WTC11 (cell line): ENCODE results near the gene S100A12. TPM values are rescaled to one million over a fixed set of nuclear protein-coding genes. Genes with fewer than 3 reads are reported as not detected.

Experiments used
- ATAC-seq: fragments of 200-7000 bp; cut with Tn5 transposase; 2 replicates; pipeline ENCODE4 v1.10.0; 2021; ENCODE audit warnings: mild to moderate bottlenecking, moderate library complexity
- CTCF ChIA-PET: fragments of 300-600 bp; sonication (Branson Sonifier 250); formaldehyde crosslinking; loops from one replicate; lab custom pipeline; 2021; ENCODE audit warnings: antibody characterized with exemption; lab: Charles Lee
- POLR2A ChIA-PET: fragments of 350-600 bp; sonication (Branson Sonifier 250); formaldehyde crosslinking; loops from one replicate; lab custom pipeline; 2021; ENCODE audit warnings: antibody characterized with exemption; lab: Charles Lee
- DNase-seq: peaks from one replicate; pipeline ENCODE4 v3.0.0; 2021; ENCODE audit warnings: low spot score
- H3K27ac Mint-ChIP-seq: 2 replicates; pipeline ENCODE4 v1.8.0; 2021; ENCODE audit warnings: mixed read lengths
- H3K27me3 Mint-ChIP-seq: 2 replicates; pipeline ENCODE4 v1.8.0; 2021; ENCODE audit warnings: low read depth, mild to moderate bottlenecking, moderate library complexity, mixed read lengths
- H3K36me3 Mint-ChIP-seq: 2 replicates; pipeline ENCODE4 v1.8.0; 2021; ENCODE audit warnings: mixed read lengths
- H3K4me1 Mint-ChIP-seq: 2 replicates; pipeline ENCODE4 v1.8.0; 2022; ENCODE audit warnings: mixed read lengths
- H3K4me3 Mint-ChIP-seq: 2 replicates; pipeline ENCODE4 v1.8.0; 2021; ENCODE audit warnings: mild to moderate bottlenecking, moderate library complexity, mixed read lengths
- H3K9me3 Mint-ChIP-seq: 2 replicates; pipeline ENCODE4 v1.8.0; 2021; ENCODE audit warnings: mixed read lengths
- ATF3 ChIP-seq: sonication (generic); formaldehyde crosslinking; conservative IDR thresholded peaks from 2 replicates; pipeline ENCODE4 v1.8.1; 2022; ENCODE audit warnings: mild to moderate bottlenecking, missing genetic modification reagents
- ATF6 ChIP-seq: sonication (generic); formaldehyde crosslinking; IDR thresholded peaks from 2 replicates; pipeline ENCODE4 v1.8.1; 2023; ENCODE audit warnings: mild to moderate bottlenecking, missing genetic modification reagents
- CBFB ChIP-seq: sonication (generic); formaldehyde crosslinking; IDR thresholded peaks from 2 replicates; pipeline ENCODE4 v1.8.1; 2022; ENCODE audit warnings: mild to moderate bottlenecking, low read depth, missing genetic modification reagents
- CREB1 ChIP-seq: sonication (generic); formaldehyde crosslinking; IDR thresholded peaks from 2 replicates; pipeline ENCODE4 v1.8.0; 2023; ENCODE audit warnings: mild to moderate bottlenecking, missing genetic modification reagents
- CREM ChIP-seq: sonication (generic); formaldehyde crosslinking; IDR thresholded peaks from 2 replicates; pipeline ENCODE4 v1.8.1; 2022; ENCODE audit warnings: mild to moderate bottlenecking, missing genetic modification reagents, moderate library complexity
- ELF4 ChIP-seq: sonication (generic); formaldehyde crosslinking; IDR thresholded peaks from 2 replicates; pipeline ENCODE4 v1.8.1; 2022; ENCODE audit warnings: low read depth, mild to moderate bottlenecking, moderate library complexity, missing genetic modification reagents
- ERG ChIP-seq: fragments of 250-450 bp; sonication (Bioruptor Pico); IDR thresholded peaks from 2 replicates; pipeline ENCODE4 v1.8.0; 2021; ENCODE audit warnings: mild to moderate bottlenecking
- ETV6 ChIP-seq: sonication (generic); formaldehyde crosslinking; IDR thresholded peaks from 2 replicates; pipeline ENCODE4 v1.8.1; 2022; ENCODE audit warnings: mild to moderate bottlenecking, missing genetic modification reagents
- FOXP4 ChIP-seq: sonication (generic); formaldehyde crosslinking; IDR thresholded peaks from 2 replicates; pipeline ENCODE4 v1.8.0; 2022; ENCODE audit warnings: mild to moderate bottlenecking, missing genetic modification reagents
- GTF2I ChIP-seq: fragments of 250-450 bp; sonication (Bioruptor Pico); conservative IDR thresholded peaks from 2 replicates; pipeline ENCODE4 v1.4.0; 2021; ENCODE audit warnings: mild to moderate bottlenecking
- HMGXB4 ChIP-seq: sonication (generic); formaldehyde crosslinking; IDR thresholded peaks from 2 replicates; pipeline ENCODE4 v1.8.1; 2023; ENCODE audit warnings: mild to moderate bottlenecking, moderate library complexity, missing genetic modification reagents
- MYBL2 ChIP-seq: sonication (generic); formaldehyde crosslinking; IDR thresholded peaks from 2 replicates; pipeline ENCODE4 v1.8.1; 2023; ENCODE audit warnings: mild to moderate bottlenecking, moderate library complexity, missing genetic modification reagents
- NFYB ChIP-seq: sonication (generic); formaldehyde crosslinking; conservative IDR thresholded peaks from 2 replicates; pipeline ENCODE4 v1.8.0; 2022; ENCODE audit warnings: low read depth, missing genetic modification reagents
- SP1 ChIP-seq: sonication (generic); formaldehyde crosslinking; conservative IDR thresholded peaks from 2 replicates; pipeline ENCODE4 v1.8.1; 2022; ENCODE audit warnings: missing genetic modification reagents
- STAT6 ChIP-seq: sonication (generic); formaldehyde crosslinking; conservative IDR thresholded peaks from 2 replicates; pipeline ENCODE4 v1.8.1; 2023; ENCODE audit warnings: mild to moderate bottlenecking, low read depth, missing genetic modification reagents, moderate library complexity
- TEAD4 ChIP-seq: sonication (generic); formaldehyde crosslinking; IDR thresholded peaks from 2 replicates; pipeline ENCODE4 v1.8.0; 2022; ENCODE audit warnings: mild to moderate bottlenecking, missing genetic modification reagents
- ZBTB43 ChIP-seq: sonication (generic); formaldehyde crosslinking; IDR thresholded peaks from 2 replicates; pipeline ENCODE4 v1.8.1; 2023; ENCODE audit warnings: mild to moderate bottlenecking, missing genetic modification reagents
- ZNF232 ChIP-seq: sonication (generic); formaldehyde crosslinking; IDR thresholded peaks from 2 replicates; pipeline ENCODE4 v1.8.0; 2022; ENCODE audit warnings: mild to moderate bottlenecking, missing genetic modification reagents
- ZNF281 ChIP-seq: sonication (generic); formaldehyde crosslinking; IDR thresholded peaks from 2 replicates; pipeline ENCODE4 v1.8.0; 2023; ENCODE audit warnings: mild to moderate bottlenecking, missing genetic modification reagents
- ZNF317 ChIP-seq: sonication (generic); formaldehyde crosslinking; IDR thresholded peaks from 2 replicates; pipeline ENCODE4 v1.8.1; 2023; ENCODE audit warnings: low read depth, mild to moderate bottlenecking, moderate library complexity, missing genetic modification reagents, borderline replicate concordance
- total RNA-seq: library from RNA; stranded (reverse); gene quantifications from 3 replicates; pipeline ENCODE4 v1.2.3, GENCODE V29; 2021

The S100A12 gene
- total RNA-seq, 1 experiment from 2014 or later, result not detected

GRCh38 chr1:153370146-153370545 lies 5.3 kb downstream of the S100A12 start (continued):
- no peak for TF ChIP-seq ERG (CRISPR knock-in tag)

GRCh38 chr1:153368495-153368894 lies 6.9 kb downstream of the S100A12 start:
- no peaks in the 10 kb centered on the region for H3K4me1 Mint-ChIP-seq
- no peak overlapping the region for H3K4me3 Mint-ChIP-seq
- no peak overlapping the region for H3K27ac Mint-ChIP-seq
- CTCF ChIA-PET, result interaction anchor here (1.1 kb wide), 1 partner anchor 126 kb away, joined by 3 read pairs; no protein-coding TSS in a partner anchor
- no peaks in the 10 kb centered on the region for H3K36me3 Mint-ChIP-seq
- POLR2A ChIA-PET, result no interaction called here
- no peak for ATAC-seq
- H3K27me3 Mint-ChIP-seq, result peaks cover 9% of the 10 kb centered on the region; the same call in 1 of the 2 replicates
- no peak for DNase-seq
- peaks cover 6% of the 10 kb centered on the region for H3K9me3 Mint-ChIP-seq
- TF ChIP-seq STAT6 (CRISPR knock-in tag) (no peak), NFYB (CRISPR knock-in tag) (no peak), GTF2I (CRISPR knock-in tag) (no peak), ETV6 (CRISPR knock-in tag) (no peak), CREB1 (CRISPR knock-in tag) (no peak), ZNF232 (CRISPR knock-in tag) (no peak), ZBTB43 (no peak), ATF3 (CRISPR knock-in tag) (no peak), MYBL2 (CRISPR knock-in tag) (no peak), TEAD4 (CRISPR knock-in tag) (no peak), ZNF281 (CRISPR knock-in tag) (no peak)

- peaks cover 9% of the 10 kb centered on the region for H3K27me3 Mint-ChIP-seq
- TF ChIP-seq SP1, result no peak
- TF ChIP-seq ATF6 (CRISPR knock-in tag), result no peak
- TF ChIP-seq ZNF317 (CRISPR knock-in tag), result no peak
- no peak for TF ChIP-seq HMGXB4 (CRISPR knock-in tag)
- no peak for TF ChIP-seq ELF4 (CRISPR knock-in tag)
- no peak for TF ChIP-seq CBFB (CRISPR knock-in tag)
- TF ChIP-seq FOXP4 (CRISPR knock-in tag), result no peak
- TF ChIP-seq CREM (CRISPR knock-in tag), result no peak
Observed at GRCh38 chr1:153367090-153367489, 8.3 kb downstream of the S100A12 start.

More at GRCh38 chr1:153367090-153367489, 8.3 kb downstream of the S100A12 start:
- Mint-ChIP-seq H3K36me3 (no peaks in the 10 kb centered on the region), H3K27ac (no peak overlapping the region), H3K9me3 (peaks cover 6% of the 10 kb centered on the region), H3K4me1 (no peaks in the 10 kb centered on the region), H3K4me3 (no peak overlapping the region)
- DNase-seq, result no peak
- ChIA-PET CTCF (no interaction called here), POLR2A (no interaction called here)
- ATAC-seq, result no peak
